GM12801 (cell line): Measurements from ENCODE around the gene RAB8B.

Experiments
- TF ChIP-seq, protein P1 (sequence below): IDR thresholded peaks from one replicate; pipeline ENCODE4 v1.5.1; 2011; ENCODE audit warnings: control low read depth; ENCODE audit not compliant: insufficient read length; ENCODE audit errors: extremely low read depth

The RAB8B gene

GRCh38 chr15:63263519-63263918 lies 74.1 kb downstream of the RAB8B start:
- TF ChIP-seq, protein P1, sequence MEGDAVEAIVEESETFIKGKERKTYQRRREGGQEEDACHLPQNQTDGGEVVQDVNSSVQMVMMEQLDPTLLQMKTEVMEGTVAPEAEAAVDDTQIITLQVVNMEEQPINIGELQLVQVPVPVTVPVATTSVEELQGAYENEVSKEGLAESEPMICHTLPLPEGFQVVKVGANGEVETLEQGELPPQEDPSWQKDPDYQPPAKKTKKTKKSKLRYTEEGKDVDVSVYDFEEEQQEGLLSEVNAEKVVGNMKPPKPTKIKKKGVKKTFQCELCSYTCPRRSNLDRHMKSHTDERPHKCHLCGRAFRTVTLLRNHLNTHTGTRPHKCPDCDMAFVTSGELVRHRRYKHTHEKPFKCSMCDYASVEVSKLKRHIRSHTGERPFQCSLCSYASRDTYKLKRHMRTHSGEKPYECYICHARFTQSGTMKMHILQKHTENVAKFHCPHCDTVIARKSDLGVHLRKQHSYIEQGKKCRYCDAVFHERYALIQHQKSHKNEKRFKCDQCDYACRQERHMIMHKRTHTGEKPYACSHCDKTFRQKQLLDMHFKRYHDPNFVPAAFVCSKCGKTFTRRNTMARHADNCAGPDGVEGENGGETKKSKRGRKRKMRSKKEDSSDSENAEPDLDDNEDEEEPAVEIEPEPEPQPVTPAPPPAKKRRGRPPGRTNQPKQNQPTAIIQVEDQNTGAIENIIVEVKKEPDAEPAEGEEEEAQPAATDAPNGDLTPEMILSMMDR = no peak

DNA sequence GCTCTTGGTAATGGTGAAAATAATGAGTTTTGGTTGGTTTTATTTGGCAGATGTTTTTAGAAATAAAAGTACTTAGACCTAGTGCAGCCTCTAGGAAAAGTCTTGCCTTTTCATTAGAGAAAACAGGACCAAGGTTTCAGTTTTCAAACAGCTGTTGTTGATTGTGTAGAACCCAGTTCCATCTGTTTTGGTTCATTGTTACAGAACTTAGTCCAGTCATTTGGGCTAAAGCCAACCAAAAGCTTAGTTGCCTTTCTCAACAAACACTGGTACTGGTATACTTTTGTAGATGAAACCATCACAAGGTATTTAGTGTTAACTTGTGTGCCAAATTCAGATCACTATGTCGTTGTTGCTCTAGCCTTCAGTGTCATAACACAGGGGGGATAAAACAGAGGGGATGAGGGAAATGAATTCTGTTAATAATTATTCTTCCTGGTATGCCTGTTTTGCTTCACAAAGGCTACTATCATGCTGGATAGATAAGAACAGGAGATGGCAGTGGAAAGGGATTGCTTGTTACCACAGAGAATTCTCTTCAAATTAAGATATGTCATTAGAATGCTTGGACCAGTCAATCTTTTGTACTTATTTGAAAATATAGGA lies 75.4 kb downstream of the RAB8B start:
- TF ChIP-seq, protein P1 = no peak

GRCh38 chr15:63274427-63274826 lies 85.0 kb downstream of the RAB8B start:
- TF ChIP-seq, protein P1 = no peak

- TF ChIP-seq, protein P1 = no peak
Observed at GRCh38 chr15:63276342-63277037, 87.1 kb downstream of the RAB8B start.

DNA sequence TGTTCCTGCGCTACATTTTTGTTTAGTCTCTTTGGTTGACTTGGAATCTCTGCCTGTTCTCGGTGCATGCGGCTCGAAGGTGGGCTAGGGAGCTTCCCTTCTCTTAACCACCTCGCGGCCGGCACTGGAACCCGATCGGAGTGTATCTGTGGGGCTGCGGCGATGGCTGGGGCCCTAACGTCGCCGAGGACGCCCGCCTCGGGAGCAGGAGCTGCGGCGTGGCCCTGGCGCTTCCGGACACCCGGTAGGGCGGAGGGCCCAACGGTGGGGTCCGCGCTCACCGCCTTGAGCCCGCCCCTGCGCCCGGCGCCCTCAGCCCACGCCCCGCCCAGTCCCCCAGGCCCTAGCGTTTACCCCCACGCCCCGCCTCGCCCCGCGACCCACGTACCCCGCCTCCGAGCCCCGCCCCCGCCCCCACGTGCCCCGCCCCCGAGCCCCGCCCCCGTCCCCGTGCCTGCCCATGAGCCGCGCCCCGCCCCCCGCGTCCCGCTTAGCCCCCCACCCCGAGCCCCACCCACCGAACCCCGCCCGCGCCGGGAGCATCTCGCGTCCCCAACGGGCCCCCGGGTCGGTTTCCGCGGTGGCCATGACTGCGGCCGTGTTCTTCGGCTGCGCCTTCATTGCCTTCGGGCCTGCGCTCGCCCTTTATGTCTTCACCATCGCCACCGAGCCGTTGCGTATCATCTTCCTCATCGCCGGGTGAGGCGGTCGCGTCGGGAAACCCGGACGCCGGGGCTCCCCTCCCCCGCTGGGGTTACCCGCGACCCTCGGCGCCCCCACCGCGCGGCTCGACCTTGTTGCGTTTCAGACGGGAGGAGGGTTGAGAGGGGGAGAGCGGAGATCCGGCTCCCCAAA lies 87.9 kb downstream of the RAB8B start, which contains the start of gene APH1B:
TSS of gene APH1B (plus strand) at position 568 of the 855 bp plus-strand sequence. CDS start at position 587, 19 bp downstream.
- TF ChIP-seq, protein P1 = no peak

DNA sequence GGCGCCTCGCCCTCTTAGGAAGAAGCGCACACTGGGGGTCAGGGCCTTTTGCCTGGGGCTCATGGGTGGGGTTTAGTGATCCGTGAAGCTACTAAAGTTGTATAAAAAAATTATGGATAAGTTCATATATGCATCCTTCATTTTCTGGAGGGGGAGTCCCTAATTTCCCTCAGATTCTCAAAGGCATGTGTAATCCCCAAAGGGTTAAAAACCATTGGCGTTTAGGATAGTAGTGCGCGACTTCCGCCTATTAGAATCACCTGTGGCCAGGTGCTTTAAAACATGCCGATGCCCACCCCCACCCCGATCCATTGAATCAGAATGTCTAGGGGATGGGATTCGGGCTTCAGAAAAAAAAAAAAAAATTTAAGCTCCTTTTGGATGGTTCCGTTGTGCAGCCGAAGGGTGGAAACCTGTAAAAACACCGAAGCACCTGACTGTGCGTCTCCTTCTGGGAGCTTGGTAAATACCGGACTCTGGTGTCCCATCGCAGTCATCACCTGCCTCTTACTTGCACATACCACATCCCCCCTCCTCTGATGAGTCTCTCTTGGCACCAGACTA lies 88.6 kb downstream of the RAB8B start:
- TF ChIP-seq, protein P1 = no peak

DNA sequence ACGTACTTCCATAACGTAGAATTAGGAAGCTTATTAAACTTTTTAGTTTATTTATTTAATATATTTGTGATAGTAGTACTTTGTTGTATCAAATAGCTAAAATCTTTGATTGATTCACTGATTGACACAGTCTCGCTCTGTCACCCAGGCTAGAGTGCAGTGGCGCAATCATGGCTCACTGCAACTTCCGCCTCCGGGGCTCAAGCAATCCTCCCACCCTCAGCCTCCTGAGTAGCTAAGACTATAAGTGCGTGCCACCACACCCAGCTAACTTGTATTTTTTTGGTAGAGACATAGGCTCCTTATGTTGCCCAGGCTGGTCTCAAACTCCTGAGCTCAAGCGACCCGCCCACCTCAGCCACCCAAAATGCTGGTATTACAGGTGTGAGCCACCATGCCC lies 93.7 kb downstream of the RAB8B start:
- TF ChIP-seq, protein P1 = no peak
